Natural killer cell treated with Interleukin-12 subunit alpha and Interleukin-12 subunit beta and Interleukin-15 and Interleukin-18, amount 100 ng/mL, for 72 hours (primary cell): ENCODE measurements around the gene CLCN4. TPM values are rescaled to one million over a fixed set of nuclear protein-coding genes. Genes with fewer than 3 reads are reported as not detected.

Experiments
- ATAC-seq, 2 donors: fragments of 150-1000 bp; cut with Tn5 transposase in 1 of 2; sonication (Bioruptor Pico), chemical (Tn5 transposase) in 1 of 2; 2 replicates each; pipeline ENCODE4 v1.10.0; 2021
- DNase-seq: peaks from one replicate; pipeline ENCODE4 v3.0.0; 2022; ENCODE audit warnings: low spot score
- H3K27ac Mint-ChIP-seq, 2 donors: 1 replicate in 1 of 2; 2 replicates in 1 of 2; pipeline ENCODE4 v1.8.0; 2022; ENCODE audit warnings: mixed read lengths in 2 of 2, mild to moderate bottlenecking in 1 of 2, moderate library complexity in 1 of 2
- H3K27me3 Mint-ChIP-seq, 2 donors: 1 replicate in 1 of 2; 2 replicates in 1 of 2; pipeline ENCODE4 v1.8.0; 2022; ENCODE audit warnings: mixed read lengths in 2 of 2
- H3K36me3 Mint-ChIP-seq: one replicate; pipeline ENCODE4 v1.8.0; 2022; ENCODE audit warnings: mixed read lengths
- H3K4me1 Mint-ChIP-seq, 2 donors: 1 replicate in 1 of 2; 2 replicates in 1 of 2; pipeline ENCODE4 v1.8.0; 2022; ENCODE audit warnings: low read depth in 2 of 2, mixed read lengths in 2 of 2, mild to moderate bottlenecking in 1 of 2
- H3K4me3 Mint-ChIP-seq: one replicate; pipeline ENCODE4 v1.8.0; 2022; ENCODE audit warnings: mixed read lengths
- H3K9me3 Mint-ChIP-seq: 2 replicates; pipeline ENCODE4 v1.8.0; 2022; ENCODE audit warnings: mixed read lengths
- total RNA-seq, 2 donors: library from RNA; stranded (reverse); gene quantifications; one replicate each; pipeline ENCODE4 v1.2.3, GENCODE V29; 2022

The CLCN4 gene
- total RNA-seq, 2 donors from 2014 or later, result not detected

DNA sequence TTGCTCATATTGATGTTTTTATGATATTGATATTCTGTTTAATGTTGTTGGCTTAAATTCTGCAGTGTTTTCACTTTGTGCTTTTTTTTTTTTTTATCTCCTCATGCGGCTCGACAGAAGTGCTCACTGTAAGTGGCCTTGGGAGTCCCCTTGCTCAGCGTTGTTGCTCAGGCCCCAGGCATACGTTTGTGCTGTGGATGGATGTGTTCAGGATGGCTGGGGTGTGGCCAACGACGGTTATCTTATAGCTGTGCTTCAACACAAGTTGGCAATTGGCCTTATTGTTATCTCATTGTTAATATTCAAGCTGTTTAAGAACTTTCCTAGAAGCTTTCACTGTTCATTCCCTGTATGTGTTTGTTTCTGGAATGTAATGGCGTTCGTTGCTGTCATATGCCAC, 36.4 kb upstream of the CLCN4 start:
- Mint-ChIP-seq H3K4me3 (no peak overlapping the region), H3K27me3 (no peaks in the 10 kb centered on the region)

DNA sequence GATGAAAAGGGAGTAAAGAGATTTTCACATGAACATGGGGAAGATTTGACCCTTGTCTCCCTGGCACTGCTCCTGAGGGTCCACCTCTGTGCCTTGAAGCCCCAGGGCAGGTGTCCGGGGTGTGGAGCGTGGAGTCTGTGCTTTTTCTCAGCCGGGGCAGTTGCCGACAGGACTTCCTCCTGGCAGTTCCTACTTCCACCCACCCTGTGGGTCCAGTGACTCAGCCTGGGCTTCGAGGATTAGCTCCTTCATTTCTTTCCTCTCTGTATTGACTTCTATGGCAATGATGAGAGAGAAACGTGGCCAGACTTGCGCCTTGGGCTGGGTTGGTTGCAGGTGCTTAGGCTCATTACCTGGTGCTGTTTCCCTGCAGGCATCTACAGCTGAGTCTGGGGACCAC, 35.9 kb upstream of the CLCN4 start:
- no peak for DNase-seq
- no peak overlapping the region for H3K4me3 Mint-ChIP-seq

More for the DNA sequence above, 36.4 kb upstream of the CLCN4 start:
- Mint-ChIP-seq H3K4me1 (peaks cover 25 to 31% of the 10 kb centered on the region in 2 donors), H3K27ac (peak overlapping the region in 1 of 2 donors; percentile 20), H3K9me3 (no peaks in the 10 kb centered on the region), H3K36me3 (no peaks in the 10 kb centered on the region)
- DNase-seq (no peak), ATAC-seq (no peak)

DNA sequence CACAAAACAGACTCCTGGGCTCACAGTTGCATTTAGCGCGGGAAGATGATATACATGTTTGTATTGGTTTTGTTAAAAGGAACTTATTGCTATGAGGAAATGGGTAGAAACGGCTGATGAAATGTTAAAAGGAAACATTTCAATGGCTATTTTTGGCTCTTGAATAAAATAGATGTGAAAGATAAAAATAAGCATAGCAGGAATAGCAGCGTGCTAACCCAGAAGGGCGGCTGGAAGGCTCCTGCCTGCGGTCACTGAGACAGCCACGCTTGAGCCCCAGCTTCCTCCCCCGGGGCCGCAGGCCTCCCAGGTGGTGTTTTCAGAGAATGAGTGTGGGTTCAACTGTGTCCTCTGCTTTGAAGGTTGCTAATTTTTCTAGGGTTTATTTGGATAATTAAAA, 35.0 kb upstream of the CLCN4 start:
- Mint-ChIP-seq H3K4me1 (peaks cover 25 to 31% of the 10 kb centered on the region in 2 donors), H3K36me3 (no peaks in the 10 kb centered on the region), H3K4me3 (peak overlapping the region; percentile 55)

More for the DNA sequence above, 35.9 kb upstream of the CLCN4 start:
- Mint-ChIP-seq H3K36me3 (no peaks in the 10 kb centered on the region), H3K27me3 (no peaks in the 10 kb centered on the region), H3K4me1 (peaks cover 25 to 31% of the 10 kb centered on the region in 2 donors), H3K9me3 (no peaks in the 10 kb centered on the region), H3K27ac (no peak overlapping the region)
- no peak for ATAC-seq

GRCh38 chrX:10124506-10125247, 32.1 kb upstream of the CLCN4 start:
- ATAC-seq (no peak), DNase-seq (no peak)
- no peaks in the 10 kb centered on the region for H3K36me3 Mint-ChIP-seq
- no peak overlapping the region for H3K4me3 Mint-ChIP-seq
- no peak overlapping the region for H3K27ac Mint-ChIP-seq
- H3K4me1 Mint-ChIP-seq, result peaks cover 20 to 25% of the 10 kb centered on the region in 2 donors
- no peaks in the 10 kb centered on the region for H3K9me3 Mint-ChIP-seq
- no peaks in the 10 kb centered on the region for H3K27me3 Mint-ChIP-seq

More for the DNA sequence above, 35.0 kb upstream of the CLCN4 start:
- Mint-ChIP-seq H3K27ac (no peak overlapping the region), H3K9me3 (no peaks in the 10 kb centered on the region), H3K27me3 (no peaks in the 10 kb centered on the region)
- ATAC-seq, result no peak
- no peak for DNase-seq

GRCh38 chrX:10125248-10125615, 31.5 kb upstream of the CLCN4 start:
- H3K4me3 Mint-ChIP-seq, result no peak overlapping the region
- no peaks in the 10 kb centered on the region for H3K27me3 Mint-ChIP-seq
- ATAC-seq, result no peak
- H3K9me3 Mint-ChIP-seq, result no peaks in the 10 kb centered on the region
- DNase-seq, result no peak
- H3K36me3 Mint-ChIP-seq, result no peaks in the 10 kb centered on the region
- peaks cover 18 to 23% of the 10 kb centered on the region in 2 donors for H3K4me1 Mint-ChIP-seq
- H3K27ac Mint-ChIP-seq, result no peak overlapping the region

GRCh38 chrX:10126044-10126443, 30.7 kb upstream of the CLCN4 start:
- H3K27ac Mint-ChIP-seq, result no peak overlapping the region
- H3K4me3 Mint-ChIP-seq, result no peak overlapping the region
- no peaks in the 10 kb centered on the region for H3K9me3 Mint-ChIP-seq
- peaks cover 12 to 14% of the 10 kb centered on the region in 2 donors for H3K4me1 Mint-ChIP-seq
- ATAC-seq (no peak), DNase-seq (no peak)
- H3K36me3 Mint-ChIP-seq, result no peaks in the 10 kb centered on the region
- no peaks in the 10 kb centered on the region for H3K27me3 Mint-ChIP-seq

GRCh38 chrX:10126834-10127233, 29.9 kb upstream of the CLCN4 start:
- H3K27ac Mint-ChIP-seq, result no peak overlapping the region
- H3K4me3 Mint-ChIP-seq, result no peak overlapping the region
- no peak for ATAC-seq
- no peaks in the 10 kb centered on the region for H3K36me3 Mint-ChIP-seq
- H3K4me1 Mint-ChIP-seq, result peaks cover 5 to 6% of the 10 kb centered on the region in 2 donors
- no peaks in the 10 kb centered on the region for H3K27me3 Mint-ChIP-seq
- H3K9me3 Mint-ChIP-seq, result no peaks in the 10 kb centered on the region
- no peak for DNase-seq

DNA sequence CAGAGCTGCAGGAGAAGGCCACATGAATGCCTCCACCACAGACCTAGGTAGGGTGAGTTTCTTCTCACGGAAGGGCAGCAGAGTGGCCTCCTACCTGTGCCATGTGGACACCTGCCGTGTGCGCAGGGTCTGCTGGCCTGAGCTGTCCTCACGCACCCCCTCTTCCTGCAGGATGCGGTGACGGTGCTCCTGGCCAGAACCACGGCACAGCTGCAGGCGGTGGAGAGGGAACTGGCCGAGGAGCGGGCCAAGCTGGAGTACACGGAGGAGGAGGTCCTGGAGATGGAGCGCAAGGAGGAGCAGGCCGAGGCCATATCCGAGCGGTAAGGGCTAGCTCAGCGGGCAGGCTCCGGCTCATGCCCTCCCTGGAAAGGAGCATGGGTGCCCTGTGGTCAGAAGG, 28.4 kb upstream of the CLCN4 start:
- Mint-ChIP-seq H3K4me3 (no peak overlapping the region), H3K36me3 (no peaks in the 10 kb centered on the region), H3K9me3 (no peaks in the 10 kb centered on the region), H3K4me1 (no peaks in the 10 kb centered on the region), H3K27ac (no peak overlapping the region), H3K27me3 (no peaks in the 10 kb centered on the region)
- ATAC-seq (no peak), DNase-seq (no peak)

DNA sequence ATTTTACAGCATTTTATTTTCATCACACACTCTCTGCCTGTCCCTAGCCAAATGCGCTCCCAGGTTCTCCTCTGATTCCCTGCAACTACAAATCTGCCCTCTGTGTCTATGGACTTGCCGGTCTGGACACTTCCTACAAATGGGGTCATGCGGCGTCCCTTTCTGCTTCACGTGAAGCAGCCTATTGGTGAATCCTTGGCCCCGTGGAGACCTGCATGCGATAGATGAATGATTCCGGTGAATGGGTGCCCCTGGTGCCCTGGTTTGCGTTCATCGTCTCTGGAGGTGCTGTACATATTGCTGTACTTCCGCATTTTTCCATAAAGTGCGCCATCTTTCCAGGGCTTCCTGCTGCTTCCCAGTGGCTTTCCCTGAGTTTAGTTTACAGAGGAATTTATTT, 27.5 kb upstream of the CLCN4 start:
- H3K4me1 Mint-ChIP-seq, result no peaks in the 10 kb centered on the region
- H3K4me3 Mint-ChIP-seq, result no peak overlapping the region
- ATAC-seq, result no peak
- no peak overlapping the region for H3K27ac Mint-ChIP-seq
- H3K9me3 Mint-ChIP-seq, result no peaks in the 10 kb centered on the region
- no peaks in the 10 kb centered on the region for H3K36me3 Mint-ChIP-seq
- DNase-seq, result no peak
- H3K27me3 Mint-ChIP-seq, result no peaks in the 10 kb centered on the region

DNA sequence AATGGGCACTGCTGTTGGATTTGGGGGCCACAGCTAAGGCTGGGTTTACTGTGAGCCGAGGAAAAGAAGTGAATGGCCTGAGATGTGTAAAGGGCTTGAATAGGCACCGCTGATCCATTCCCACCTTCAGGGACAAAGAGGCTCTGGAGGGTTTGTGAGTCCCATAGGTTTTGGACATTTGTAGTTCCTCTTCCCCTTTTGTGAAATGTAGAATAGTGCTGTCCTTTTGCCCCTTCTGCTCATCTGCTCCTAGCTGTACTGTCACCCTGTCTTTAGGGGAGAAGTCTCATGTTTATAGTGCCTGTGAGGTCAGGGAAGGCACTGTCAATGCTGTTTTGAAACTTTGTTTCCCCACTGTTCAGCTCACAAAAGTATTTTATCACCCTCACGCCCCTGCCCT, 26.4 kb upstream of the CLCN4 start:
- H3K36me3 Mint-ChIP-seq, result no peaks in the 10 kb centered on the region
- no peaks in the 10 kb centered on the region for H3K27me3 Mint-ChIP-seq
- no peak for DNase-seq
- H3K9me3 Mint-ChIP-seq, result no peaks in the 10 kb centered on the region
- H3K4me1 Mint-ChIP-seq, result no peaks in the 10 kb centered on the region
- no peak for ATAC-seq
- H3K4me3 Mint-ChIP-seq, result no peak overlapping the region
- no peak overlapping the region for H3K27ac Mint-ChIP-seq

DNA sequence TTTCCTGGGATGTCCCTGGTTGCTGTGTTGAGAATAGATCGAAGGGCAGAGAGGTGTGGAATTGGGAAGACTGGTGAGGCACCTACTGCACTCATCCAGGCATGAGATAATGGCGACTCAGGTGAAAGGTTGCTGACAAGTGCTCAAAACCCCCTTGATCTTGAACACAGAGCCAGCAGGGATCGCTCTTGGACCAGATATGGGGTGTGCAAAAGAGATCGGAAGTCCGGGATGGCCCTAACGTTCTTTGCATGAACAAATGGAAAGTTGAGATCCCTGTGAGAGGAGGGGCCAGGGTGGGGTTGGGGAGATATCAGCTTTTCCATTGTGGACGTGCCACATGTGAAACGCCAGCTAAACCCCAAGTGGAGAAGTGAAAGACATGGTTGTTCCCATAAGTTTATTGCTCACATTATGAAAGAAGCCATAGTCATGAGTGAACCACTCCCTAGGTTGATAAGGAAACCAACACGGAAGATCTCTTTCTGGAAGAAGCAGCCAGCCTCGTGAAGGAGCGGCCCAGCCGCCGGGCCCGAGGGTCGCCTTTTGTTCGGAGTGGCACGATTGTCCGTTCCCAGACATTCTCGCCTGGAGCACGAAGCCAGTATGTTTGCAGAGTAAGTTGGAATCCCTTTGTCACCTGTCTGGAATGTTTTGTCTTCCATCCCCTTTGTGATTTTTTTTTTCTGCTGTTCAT, 22.6 kb upstream of the CLCN4 start:
- Mint-ChIP-seq H3K27ac (no peak overlapping the region), H3K4me3 (no peak overlapping the region), H3K36me3 (no peaks in the 10 kb centered on the region), H3K9me3 (no peaks in the 10 kb centered on the region), H3K27me3 (no peaks in the 10 kb centered on the region), H3K4me1 (no peaks in the 10 kb centered on the region)
- DNase-seq (no peak), ATAC-seq (no peak)

DNA sequence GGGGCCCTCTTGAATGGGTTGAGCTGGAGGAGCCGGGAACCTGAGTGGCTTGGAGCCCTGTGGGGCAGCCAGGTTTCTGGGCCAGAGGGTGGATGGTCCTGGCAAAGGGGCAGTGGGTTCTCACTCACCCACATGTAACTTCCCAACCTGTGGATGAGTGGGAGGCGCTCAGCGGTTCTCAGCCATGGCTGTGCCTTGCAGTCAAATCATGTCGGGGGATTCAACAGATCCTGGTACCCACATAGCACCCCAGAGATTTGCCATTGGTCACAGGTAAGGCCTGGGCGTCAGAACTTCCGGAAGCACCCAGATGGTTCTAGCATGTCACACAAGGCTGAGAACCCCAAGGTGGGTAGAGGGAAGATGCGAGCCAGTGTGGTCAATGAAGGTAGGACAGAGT, 21.9 kb upstream of the CLCN4 start:
- no peaks in the 10 kb centered on the region for H3K27me3 Mint-ChIP-seq
- no peak overlapping the region for H3K4me3 Mint-ChIP-seq
- peak in 1 of 2 donors; percentile 11 for ATAC-seq
- no peak for DNase-seq
- H3K36me3 Mint-ChIP-seq, result no peaks in the 10 kb centered on the region
- H3K4me1 Mint-ChIP-seq, result no peaks in the 10 kb centered on the region
- no peak overlapping the region for H3K27ac Mint-ChIP-seq
- H3K9me3 Mint-ChIP-seq, result no peaks in the 10 kb centered on the region

- Mint-ChIP-seq H3K27ac (no peak overlapping the region), H3K4me1 (no peaks in the 10 kb centered on the region), H3K9me3 (no peaks in the 10 kb centered on the region), H3K36me3 (no peaks in the 10 kb centered on the region), H3K4me3 (no peak overlapping the region), H3K27me3 (no peaks in the 10 kb centered on the region)
- no peak for DNase-seq
- ATAC-seq, result no peak
Measured at GRCh38 chrX:10135561-10136399, 21.0 kb upstream of the CLCN4 start.

- no peak for DNase-seq
- no peak overlapping the region for H3K4me3 Mint-ChIP-seq
- H3K9me3 Mint-ChIP-seq, result no peaks in the 10 kb centered on the region
- H3K36me3 Mint-ChIP-seq, result no peaks in the 10 kb centered on the region
- ATAC-seq, result no peak
- H3K4me1 Mint-ChIP-seq, result no peaks in the 10 kb centered on the region
- H3K27ac Mint-ChIP-seq, result no peak overlapping the region
- no peaks in the 10 kb centered on the region for H3K27me3 Mint-ChIP-seq
Measured at GRCh38 chrX:10138726-10139125, 18.0 kb upstream of the CLCN4 start.
